Measurements from ENCODE around the gene TMEM131.

- TF ChIP-seq CTCF (conservative IDR thresholded peaks at IDR 0.05; ENCODE audit: low read depth, low read length) = no peak
- TF ChIP-seq EZH2 (IDR thresholded peaks at IDR 0.05; ENCODE audit: borderline replicate concordance, low read depth, low read length, poor library complexity, severe bottlenecking) = no peak
Measured at GRCh38 chr2:97966545-97967215, 29.1 kb downstream of the TMEM131 start.
